ENCODE data around the gene ATP8B2. TPM values are rescaled to one million over a fixed set of nuclear protein-coding genes. Genes with fewer than 3 reads are reported as not detected.
A peak's percentile ranks its signal among the peaks of the same experiment; 100 is the strongest.

Gene ATP8B2
- total RNA-seq, 4 donors from 2014 or later, result 9.1 to 30.8 (median 19.6) TPM

DNA sequence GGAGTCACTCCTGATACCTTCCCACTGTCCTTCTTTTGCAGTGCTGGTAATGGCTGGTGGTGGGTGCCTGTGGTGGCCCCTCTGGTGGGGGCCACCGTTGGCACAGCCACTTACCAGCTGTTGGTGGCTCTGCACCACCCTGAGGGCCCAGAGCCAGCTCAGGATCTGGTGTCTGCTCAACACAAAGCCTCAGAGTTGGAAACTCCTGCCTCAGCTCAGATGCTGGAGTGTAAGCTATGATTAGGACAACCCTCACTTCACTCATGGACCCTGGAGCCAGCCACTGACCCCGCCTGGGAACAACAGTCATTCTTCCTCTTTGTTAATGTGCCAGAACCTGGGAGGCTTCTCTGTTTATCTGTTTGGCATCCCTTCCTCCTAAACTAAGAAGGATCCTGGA lies 1.1 kb upstream of the ATP8B2 start:
- 46 to 71% methylated on average over 2 of the region's 2 CpGs for WGBS, 2 donors
- intact Hi-C loops (cut with DNase I; ENCODE audit: low total_unique reads), result no loop called here
- TF ChIP-seq, protein P1, sequence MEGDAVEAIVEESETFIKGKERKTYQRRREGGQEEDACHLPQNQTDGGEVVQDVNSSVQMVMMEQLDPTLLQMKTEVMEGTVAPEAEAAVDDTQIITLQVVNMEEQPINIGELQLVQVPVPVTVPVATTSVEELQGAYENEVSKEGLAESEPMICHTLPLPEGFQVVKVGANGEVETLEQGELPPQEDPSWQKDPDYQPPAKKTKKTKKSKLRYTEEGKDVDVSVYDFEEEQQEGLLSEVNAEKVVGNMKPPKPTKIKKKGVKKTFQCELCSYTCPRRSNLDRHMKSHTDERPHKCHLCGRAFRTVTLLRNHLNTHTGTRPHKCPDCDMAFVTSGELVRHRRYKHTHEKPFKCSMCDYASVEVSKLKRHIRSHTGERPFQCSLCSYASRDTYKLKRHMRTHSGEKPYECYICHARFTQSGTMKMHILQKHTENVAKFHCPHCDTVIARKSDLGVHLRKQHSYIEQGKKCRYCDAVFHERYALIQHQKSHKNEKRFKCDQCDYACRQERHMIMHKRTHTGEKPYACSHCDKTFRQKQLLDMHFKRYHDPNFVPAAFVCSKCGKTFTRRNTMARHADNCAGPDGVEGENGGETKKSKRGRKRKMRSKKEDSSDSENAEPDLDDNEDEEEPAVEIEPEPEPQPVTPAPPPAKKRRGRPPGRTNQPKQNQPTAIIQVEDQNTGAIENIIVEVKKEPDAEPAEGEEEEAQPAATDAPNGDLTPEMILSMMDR (IDR thresholded peaks at IDR 0.05), result no peak
- TF ChIP-seq POLR2A (IDR thresholded peaks at IDR 0.05), result no peak
- no peak overlapping the region for H3K4me3 ChIP-seq (ENCODE audit: low read depth, poor library complexity, severe bottlenecking)
- DNase-seq (ENCODE audit: low spot score in 2 of 2), result no peak

DNA sequence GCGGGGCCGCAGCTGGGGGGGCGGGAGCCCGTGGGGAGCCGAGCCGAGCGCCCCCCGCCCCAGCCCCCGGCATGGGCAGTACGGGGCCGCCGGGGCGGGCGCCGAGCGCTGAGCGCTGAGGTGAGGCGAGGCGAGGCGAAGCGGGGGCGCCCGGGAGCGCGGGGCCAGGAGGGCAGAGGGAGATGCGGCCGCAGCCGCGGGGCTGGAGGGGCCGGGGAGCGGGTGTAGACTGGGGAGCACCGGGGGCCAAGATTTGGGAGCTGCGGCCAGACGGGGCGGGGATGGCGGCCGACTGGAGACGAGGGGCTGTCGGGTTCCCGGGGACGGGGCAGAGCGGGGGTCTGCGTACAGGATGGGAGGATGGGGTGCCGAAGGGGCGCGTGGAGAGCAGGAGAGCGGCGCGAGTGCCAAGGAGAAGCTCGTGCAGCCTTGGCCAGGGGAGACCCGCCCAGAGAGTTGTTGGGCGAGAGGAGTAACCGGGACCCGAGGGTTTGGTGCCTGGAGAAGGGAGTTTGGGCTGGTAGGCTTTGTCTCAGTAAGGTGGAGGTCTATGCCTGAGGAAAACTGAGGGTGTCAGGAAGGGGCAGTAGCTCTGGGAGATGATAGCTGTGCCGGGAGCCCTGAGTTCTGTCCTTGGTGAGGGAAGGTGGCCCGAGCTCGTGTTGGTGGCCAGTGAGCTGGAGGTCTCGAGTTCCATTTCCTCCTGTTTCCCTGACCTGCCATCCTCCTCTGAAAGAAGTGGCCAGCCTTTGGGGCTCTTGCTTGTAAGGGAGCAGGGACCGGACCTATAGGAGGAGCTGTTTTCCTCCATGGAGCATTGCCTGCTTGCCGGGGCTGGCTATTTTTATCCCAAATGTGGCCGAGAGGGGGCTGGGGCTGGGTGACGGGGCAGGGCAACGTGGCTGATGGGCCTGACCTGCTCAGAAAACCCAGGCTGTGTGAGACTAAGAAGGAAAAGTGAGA lies 539 bp downstream of the ATP8B2 start:
- DNase-seq (ENCODE audit: low spot score in 2 of 2), result peak; percentile 64 to 93
- intact Hi-C loops (cut with DNase I; ENCODE audit: low total_unique reads), result no loop called here
- WGBS, 2 donors, result 0 to 1% methylated on average over 51 to 55 of the region's 63 CpGs
- TF ChIP-seq, protein P1 (IDR thresholded peaks at IDR 0.05), result peak in 1 of 3 donors; percentile 38
- TF ChIP-seq POLR2A (IDR thresholded peaks at IDR 0.05), result no peak
- H3K4me3 ChIP-seq (ENCODE audit: low read depth, poor library complexity, severe bottlenecking), result peak overlapping the region; percentile 58

DNA sequence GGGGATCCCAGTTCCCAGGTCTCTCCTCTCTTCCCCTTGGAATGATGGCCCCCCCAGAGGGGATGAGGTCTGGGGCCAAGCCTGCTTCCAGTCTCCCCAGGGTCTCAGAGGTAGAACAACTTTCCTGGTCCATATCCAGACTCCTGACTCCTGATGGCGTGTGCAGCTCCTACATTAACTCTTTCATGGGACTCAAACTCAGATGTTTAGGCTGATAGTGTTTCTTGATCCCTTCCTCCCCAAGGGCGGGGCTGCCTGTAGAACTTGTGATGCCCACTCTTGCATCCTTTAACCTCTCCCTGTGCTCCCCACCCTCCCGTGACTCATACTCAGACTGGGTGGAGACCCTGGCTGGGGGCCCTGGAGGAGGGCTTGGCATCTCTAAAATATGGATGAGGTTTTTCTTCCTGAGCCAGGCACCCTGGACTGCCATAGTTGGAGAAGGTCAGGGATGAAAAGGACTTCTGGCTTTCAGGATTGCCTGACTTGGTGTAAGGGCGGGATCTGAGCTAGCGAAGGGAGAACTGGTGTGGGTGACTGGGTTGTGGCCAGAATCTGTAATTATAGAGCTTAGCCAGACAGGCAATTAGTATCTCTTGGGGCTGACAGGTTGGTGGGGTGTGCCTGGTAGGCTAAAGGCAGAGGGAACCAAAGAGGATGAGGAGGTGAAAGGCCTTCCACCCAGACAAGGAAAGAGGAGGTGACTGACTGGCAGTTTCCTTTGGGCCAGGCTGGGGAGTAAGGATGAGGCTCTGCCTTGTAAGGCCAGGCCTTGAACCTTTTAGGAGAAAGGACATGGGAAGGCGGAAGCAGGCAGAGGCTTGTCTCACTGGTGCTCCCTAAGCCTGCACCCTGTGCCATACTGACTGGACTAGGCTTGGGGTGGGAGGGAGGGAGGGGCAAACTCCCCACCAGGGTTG lies 1.5 kb downstream of the ATP8B2 start:
- no peak overlapping the region for H3K4me3 ChIP-seq (ENCODE audit: low read depth, poor library complexity, severe bottlenecking)
- 25 to 26% methylated on average over 6 of the region's 6 CpGs for WGBS, 2 donors
- TF ChIP-seq, protein P1 (IDR thresholded peaks at IDR 0.05), result no peak
- TF ChIP-seq POLR2A (IDR thresholded peaks at IDR 0.05), result no peak
- peak; percentile 84 to 97 for DNase-seq (ENCODE audit: low spot score in 2 of 2)
- intact Hi-C loops (cut with DNase I; ENCODE audit: low total_unique reads), result no loop called here

DNA sequence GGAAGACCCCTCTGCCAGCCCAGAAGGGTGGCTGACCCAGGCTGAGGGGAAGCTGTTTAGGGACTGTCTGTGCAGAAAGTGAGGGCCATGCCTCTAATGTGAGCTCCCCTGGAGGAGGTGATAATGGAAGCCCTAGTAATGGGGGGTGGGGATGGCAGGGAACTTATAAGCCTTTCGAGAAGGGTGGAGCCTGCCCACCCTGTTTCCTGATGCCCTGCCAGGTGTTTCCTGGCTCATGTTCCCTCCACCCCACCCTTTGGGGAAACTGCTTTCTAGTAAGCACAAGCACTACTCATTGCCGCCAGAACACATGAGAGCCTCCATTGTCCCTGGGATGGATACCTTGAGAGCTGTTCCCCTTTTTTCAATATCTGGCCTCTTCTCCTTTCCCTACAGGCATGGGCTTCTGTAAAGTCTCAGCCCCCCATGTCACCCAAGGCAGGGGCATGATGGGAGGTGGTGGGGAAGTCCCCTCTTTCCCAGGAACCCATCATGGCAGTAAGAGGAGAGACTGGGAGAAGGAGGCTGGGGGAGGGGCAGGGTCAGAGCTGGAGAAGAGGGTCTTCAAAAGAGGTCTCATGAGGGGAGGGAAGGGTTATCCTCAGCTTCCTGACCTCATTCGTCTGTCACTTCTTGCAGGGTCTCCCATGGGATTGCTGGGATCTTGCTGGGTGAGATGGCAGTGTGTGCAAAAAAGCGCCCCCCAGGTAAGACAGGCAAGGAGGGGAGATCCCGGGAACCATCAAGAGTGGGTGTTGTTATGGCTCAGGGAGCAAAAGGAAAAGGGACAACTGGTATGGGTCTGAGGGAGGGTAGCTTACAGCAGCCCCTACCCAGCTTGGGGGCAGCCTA lies 2.4 kb downstream of the ATP8B2 start:
- peak in 1 of 2 donors; percentile 84 for DNase-seq (ENCODE audit: low spot score in 2 of 2)
- intact Hi-C loops (cut with DNase I; ENCODE audit: low total_unique reads), result no loop called here
- no peak overlapping the region for H3K4me3 ChIP-seq (ENCODE audit: low read depth, poor library complexity, severe bottlenecking)
- TF ChIP-seq POLR2A (IDR thresholded peaks at IDR 0.05), result no peak
- TF ChIP-seq, protein P1 (IDR thresholded peaks at IDR 0.05), result no peak
- 13 to 21% methylated on average over 5 of the region's 5 CpGs for WGBS, 2 donors
